Activated CD4-positive, alpha-beta T cell treated with anti-CD3 and anti-CD28 coated beads, Interleukin-10, Interleukin-2, amounts not matched to agents 100 ng/mL and 50 ng/mL, durations not matched to agents 16 hours and 8 hours (primary cell): Measurements from ENCODE around the gene TNFRSF6B.

Source experiments
- DNase-seq: peaks from one replicate; pipeline ENCODE4 v3.0.0-alpha.2; 2020

The TNFRSF6B gene

GRCh38 chr20:63698739-63699465 is 2.5 kb downstream of the TNFRSF6B start:
- peak; percentile 62 for DNase-seq

- no peak for DNase-seq
Measured at GRCh38 chr20:63699466-63700198, 3.2 kb downstream of the TNFRSF6B start.

- no peak for DNase-seq
Measured at GRCh38 chr20:63700199-63701050, 4.0 kb downstream of the TNFRSF6B start.

GRCh38 chr20:63701051-63701328 is 4.5 kb downstream of the TNFRSF6B start:
- DNase-seq: no peak

- no peak for DNase-seq
Measured at GRCh38 chr20:63701329-63702035, 5.0 kb downstream of the TNFRSF6B start.

- DNase-seq: no peak
Measured at GRCh38 chr20:63702036-63702665, 5.7 kb downstream of the TNFRSF6B start.

GRCh38 chr20:63702751-63703470 is 6.5 kb downstream of the TNFRSF6B start:
- DNase-seq: no peak

- no peak for DNase-seq
Measured at GRCh38 chr20:63703471-63703975, 7.1 kb downstream of the TNFRSF6B start.

GRCh38 chr20:63703976-63704748 is 7.7 kb downstream of the TNFRSF6B start:
- no peak for DNase-seq

- no peak for DNase-seq
Measured at GRCh38 chr20:63704749-63705117, 8.3 kb downstream of the TNFRSF6B start.

GRCh38 chr20:63705232-63706026 is 9.0 kb downstream of the TNFRSF6B start:
- no peak for DNase-seq

- DNase-seq: no peak
Measured at GRCh38 chr20:63706027-63706695, 9.7 kb downstream of the TNFRSF6B start.

GRCh38 chr20:63706852-63707557 is 10.6 kb downstream of the TNFRSF6B start:
- peak; percentile 71 for DNase-seq

- peak; percentile 93 for DNase-seq
Measured at GRCh38 chr20:63707558-63708300, 11.3 kb downstream of the TNFRSF6B start, which contains the start of the genes ARFRP1 and ZGPAT. TSS of gene ARFRP1 (minus strand) at chr20:63707976. CDS start at chr20:63707091, 885 bp downstream. TSS of gene ZGPAT (plus strand) at chr20:63708039. CDS start at chr20:63708581, 542 bp downstream.

- no peak for DNase-seq
Measured at GRCh38 chr20:63708301-63709148, 12.1 kb downstream of the TNFRSF6B start.

GRCh38 chr20:63709149-63709527 is 12.7 kb downstream of the TNFRSF6B start:
- no peak for DNase-seq
